Ovary (tissue), 3 donors: ENCODE measurements around the gene NUCB1.
"Not testable (repeated sequence)": the region's sequence is repeated elsewhere in the genome, so short reads cannot be mapped to it uniquely, and the experiment has no call there.

Experiments
- POLR2A ChIP-seq: fragments of 450-650 bp; IDR thresholded peaks from one replicate; pipeline ENCODE4 v1.6.1; 2017; ENCODE audit warnings: antibody characterized with exemption, mild to moderate bottlenecking, moderate library complexity
- TF ChIP-seq, protein P1 (sequence below), 3 donors: fragments of 450-650 bp in 2 of 3; fragments of 200-600 bp in 1 of 3; IDR thresholded peaks; one replicate each; pipeline versions ENCODE4 v1.5.1 to v1.8.0; 2016 to 2022; ENCODE audit warnings: antibody characterized with exemption in 3 of 3, mild to moderate bottlenecking in 1 of 3
- donor health status: DM: no; HTN: no; CAD: no.

GRCh38 chr19:48876043-48876981, 23.8 kb upstream of the NUCB1 start:
- TF ChIP-seq, protein P1, sequence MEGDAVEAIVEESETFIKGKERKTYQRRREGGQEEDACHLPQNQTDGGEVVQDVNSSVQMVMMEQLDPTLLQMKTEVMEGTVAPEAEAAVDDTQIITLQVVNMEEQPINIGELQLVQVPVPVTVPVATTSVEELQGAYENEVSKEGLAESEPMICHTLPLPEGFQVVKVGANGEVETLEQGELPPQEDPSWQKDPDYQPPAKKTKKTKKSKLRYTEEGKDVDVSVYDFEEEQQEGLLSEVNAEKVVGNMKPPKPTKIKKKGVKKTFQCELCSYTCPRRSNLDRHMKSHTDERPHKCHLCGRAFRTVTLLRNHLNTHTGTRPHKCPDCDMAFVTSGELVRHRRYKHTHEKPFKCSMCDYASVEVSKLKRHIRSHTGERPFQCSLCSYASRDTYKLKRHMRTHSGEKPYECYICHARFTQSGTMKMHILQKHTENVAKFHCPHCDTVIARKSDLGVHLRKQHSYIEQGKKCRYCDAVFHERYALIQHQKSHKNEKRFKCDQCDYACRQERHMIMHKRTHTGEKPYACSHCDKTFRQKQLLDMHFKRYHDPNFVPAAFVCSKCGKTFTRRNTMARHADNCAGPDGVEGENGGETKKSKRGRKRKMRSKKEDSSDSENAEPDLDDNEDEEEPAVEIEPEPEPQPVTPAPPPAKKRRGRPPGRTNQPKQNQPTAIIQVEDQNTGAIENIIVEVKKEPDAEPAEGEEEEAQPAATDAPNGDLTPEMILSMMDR (IDR thresholded peaks at IDR 0.05), result not testable (repeated sequence)
- not testable (repeated sequence) for TF ChIP-seq POLR2A
